ENCODE results near the gene TSPAN18. TPM values are rescaled to one million over a fixed set of nuclear protein-coding genes. Genes with fewer than 3 reads are reported as not detected.
A peak's percentile ranks its signal among the peaks of the same experiment; 100 is the strongest.

Gene TSPAN18
- total and polyA plus RNA-seq, 2 experiments from 2014 or later: 0.20 to 0.54 TPM

DNA sequence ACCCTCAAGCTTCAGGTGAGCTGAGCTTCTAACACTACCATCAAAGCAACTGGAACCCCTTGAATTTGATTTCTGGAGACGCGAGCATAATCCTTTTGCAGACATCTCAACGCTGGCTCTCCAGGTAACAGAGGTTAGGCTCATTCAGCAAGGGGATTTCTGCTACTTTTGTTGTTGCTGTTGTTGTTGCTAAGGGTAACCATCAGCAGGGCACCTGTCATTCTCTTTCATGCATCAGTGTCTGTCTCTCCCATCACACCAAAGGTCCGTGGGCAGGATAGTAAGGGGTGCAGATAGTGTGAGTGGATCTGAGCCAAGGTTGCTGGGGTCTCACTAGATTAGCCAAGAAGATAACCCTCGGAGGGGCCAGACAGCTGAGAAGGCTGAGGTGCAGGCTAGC, 133.6 kb downstream of the TSPAN18 start:
- Histone ChIP-seq H3K9me2 (ENCODE audit: insufficient read depth) (no peaks in the 10 kb centered on the region), H3K9me3 (ENCODE audit: low read depth) (no peaks in the 10 kb centered on the region), H3K79me2 (ENCODE audit: insufficient read depth) (no peaks in the 10 kb centered on the region), H3K36me3 (ENCODE audit: low read depth) (no peaks in the 10 kb centered on the region), H4K20me1 (ENCODE audit: insufficient read depth) (no peaks in the 10 kb centered on the region), H3K4me1 (ENCODE audit: insufficient read depth) (peaks cover 15% of the 10 kb centered on the region), H3K9ac (no peak overlapping the region), H2AFZ (no peak overlapping the region), H3K4me3 (no peak overlapping the region), H3K4me2 (ENCODE audit: unreplicated experiment) (no peak overlapping the region), H3K27me3 (replicated peaks; ENCODE audit: insufficient read depth) (no peaks in the 10 kb centered on the region; the same call in 1 of the 2 replicates), H3F3A (ENCODE audit: insufficient read depth) (peaks cover 1% of the 10 kb centered on the region), H3K27ac (no peak overlapping the region)
- WGBS, 2 experiments (ENCODE audit: low coverage in 1 of 2, low lambda C conversion rate in 2 of 2, missing lambda C conversion rate in 2 of 2): 95 to 97% methylated on average over 5 of the region's 5 CpGs
- DNase-seq: no peak
- TF ChIP-seq EZH2phosphoT487 (IDR thresholded peaks at IDR 0.05; ENCODE audit: insufficient read depth, low read depth): no peak
- no peak for TF ChIP-seq EZH2 (IDR thresholded peaks at IDR 0.05; ENCODE audit: insufficient read depth, poor library complexity, severe bottlenecking)
- in situ Hi-C loops (cut with MboI): no loop called here

DNA sequence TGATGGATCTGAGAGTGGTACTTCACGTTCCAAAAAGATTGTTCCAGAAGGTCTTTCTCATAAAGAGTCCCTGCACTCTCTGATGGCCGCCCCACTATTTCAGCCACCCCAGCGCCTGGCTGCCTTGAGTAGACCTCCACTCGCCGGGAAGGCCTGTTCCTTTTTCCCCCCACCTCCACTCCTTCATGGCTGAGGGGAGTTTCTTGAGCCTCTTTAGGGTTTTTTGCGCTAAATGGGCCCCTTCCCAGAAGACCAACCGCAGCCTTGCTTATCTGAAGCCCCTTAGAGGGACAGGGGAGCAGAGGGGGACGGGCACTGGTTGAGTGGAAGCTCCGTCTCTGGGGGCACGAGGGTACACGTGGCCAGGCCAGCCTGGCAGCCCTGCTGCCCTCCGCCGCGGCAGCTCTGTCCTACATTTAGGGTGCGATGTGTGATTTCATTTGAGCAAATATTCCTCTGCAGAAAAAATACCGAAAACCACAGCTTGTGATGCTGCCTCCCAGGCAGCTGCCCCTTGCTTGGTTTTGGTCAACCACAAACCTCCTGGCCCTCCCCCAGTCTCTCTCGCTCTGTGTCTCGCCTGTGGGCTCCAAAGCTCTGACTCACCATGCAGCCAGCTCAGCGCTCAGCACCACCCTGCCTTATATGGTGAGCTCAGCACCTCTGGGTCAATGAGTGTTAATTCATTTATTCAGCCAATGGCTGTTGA, 135.2 kb downstream of the TSPAN18 start:
- in situ Hi-C loops (cut with MboI): no loop called here

DNA sequence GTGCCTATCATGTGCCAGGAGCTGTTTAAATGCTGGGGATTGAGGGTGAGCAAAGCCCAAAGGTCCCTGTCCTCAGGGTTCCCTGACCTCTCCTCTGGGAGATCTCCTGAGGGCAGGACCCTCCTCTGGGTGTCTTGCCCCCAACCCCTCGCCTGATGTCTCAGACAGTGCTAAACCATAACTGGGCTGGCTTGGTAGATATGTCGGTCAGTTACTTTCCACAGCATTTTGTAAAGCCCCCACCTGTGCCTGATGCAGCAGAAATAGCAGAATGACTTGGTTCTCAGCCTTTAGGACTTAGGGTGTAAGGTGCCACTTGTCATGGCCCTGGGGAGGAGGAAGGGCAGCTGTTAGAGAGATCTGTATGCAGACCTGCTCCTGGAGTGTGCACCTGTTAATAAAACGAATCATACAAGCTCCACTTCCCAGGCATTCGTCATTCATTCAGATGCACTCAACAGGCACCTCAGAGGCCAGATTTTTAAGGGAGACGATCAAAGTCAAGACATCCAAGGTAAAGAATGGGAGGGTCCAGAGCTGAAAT, 135.9 kb downstream of the TSPAN18 start:
- no peak overlapping the region for H3K4me2 ChIP-seq (ENCODE audit: unreplicated experiment)

More for the DNA sequence above, 135.2 kb downstream of the TSPAN18 start:
- Histone ChIP-seq H3K4me1 (ENCODE audit: insufficient read depth) (peaks cover 14% of the 10 kb centered on the region), H3K9me2 (ENCODE audit: insufficient read depth) (no peaks in the 10 kb centered on the region), H3K27me3 (replicated peaks; ENCODE audit: insufficient read depth) (no peaks in the 10 kb centered on the region; the same call in 1 of the 2 replicates), H3K79me2 (ENCODE audit: insufficient read depth) (no peaks in the 10 kb centered on the region), H3K27ac (peak overlapping the region; percentile 82), H3K9ac (peak overlapping the region; percentile 64), H3F3A (ENCODE audit: insufficient read depth) (no peaks in the 10 kb centered on the region), H3K9me3 (ENCODE audit: low read depth) (no peaks in the 10 kb centered on the region), H3K36me3 (ENCODE audit: low read depth) (no peaks in the 10 kb centered on the region), H2AFZ (peak overlapping the region; percentile 51; the same call in 1 of the 2 replicates), H3K4me2 (ENCODE audit: unreplicated experiment) (peak overlapping the region; percentile 81), H4K20me1 (ENCODE audit: insufficient read depth) (no peaks in the 10 kb centered on the region), H3K4me3 (peak overlapping the region; percentile 50)
- WGBS, 2 experiments (ENCODE audit: low coverage in 1 of 2, low lambda C conversion rate in 2 of 2, missing lambda C conversion rate in 2 of 2): 15 to 19% methylated on average over 19 of the region's 19 CpGs
- TF ChIP-seq EZH2 (IDR thresholded peaks at IDR 0.05; ENCODE audit: insufficient read depth, poor library complexity, severe bottlenecking): no peak
- 0 out of 2 replicates have a peak, but pooled peaks have one; percentile 30 for TF ChIP-seq EZH2phosphoT487 (IDR thresholded peaks at IDR 0.05; ENCODE audit: insufficient read depth, low read depth)
- DNase-seq: peak; percentile 99

DNA sequence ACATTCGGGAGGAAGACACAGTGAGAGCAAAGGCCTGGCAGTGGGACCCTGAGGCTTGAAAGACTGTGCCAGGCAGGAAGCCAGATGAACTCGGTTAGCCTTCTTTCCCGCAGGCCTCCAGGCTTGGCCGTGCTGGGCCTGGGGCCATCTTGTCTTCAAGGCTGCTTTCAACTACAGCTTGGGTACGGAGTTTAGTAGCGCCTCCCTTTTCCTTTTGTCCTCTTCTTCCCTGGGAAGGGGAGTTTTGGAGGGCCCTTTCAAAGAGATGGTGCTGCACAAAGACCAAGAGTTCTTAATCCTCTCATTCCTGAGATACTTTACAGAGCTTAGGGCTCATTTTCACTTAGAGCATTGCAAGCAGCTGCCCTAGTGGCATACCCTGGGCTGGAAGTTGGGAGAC, 136.5 kb downstream of the TSPAN18 start:
- no peak overlapping the region for H3K4me2 ChIP-seq (ENCODE audit: unreplicated experiment)
- no peak overlapping the region for H2AFZ ChIP-seq
- H3K4me1 ChIP-seq (ENCODE audit: insufficient read depth): peaks cover 14% of the 10 kb centered on the region
- no peak for DNase-seq
- no peak overlapping the region for H3K9ac ChIP-seq
- 97 to 98% methylated on average over 6 of the region's 6 CpGs for WGBS, 2 experiments (ENCODE audit: low coverage in 1 of 2, low lambda C conversion rate in 2 of 2, missing lambda C conversion rate in 2 of 2)
- no peaks in the 10 kb centered on the region for H3K9me3 ChIP-seq (ENCODE audit: low read depth)
- in situ Hi-C loops (cut with MboI): no loop called here
- no peaks in the 10 kb centered on the region; the same call in 1 of the 2 replicates for H3K27me3 ChIP-seq (replicated peaks; ENCODE audit: insufficient read depth)
- H3K4me3 ChIP-seq: no peak overlapping the region
- no peak for TF ChIP-seq EZH2 (IDR thresholded peaks at IDR 0.05; ENCODE audit: insufficient read depth, poor library complexity, severe bottlenecking)
- TF ChIP-seq EZH2phosphoT487 (IDR thresholded peaks at IDR 0.05; ENCODE audit: insufficient read depth, low read depth): no peak
- H4K20me1 ChIP-seq (ENCODE audit: insufficient read depth): no peaks in the 10 kb centered on the region
- H3K27ac ChIP-seq: no peak overlapping the region
- no peaks in the 10 kb centered on the region for H3K79me2 ChIP-seq (ENCODE audit: insufficient read depth)
- H3K9me2 ChIP-seq (ENCODE audit: insufficient read depth): no peaks in the 10 kb centered on the region
- no peaks in the 10 kb centered on the region for H3F3A ChIP-seq (ENCODE audit: insufficient read depth)
- H3K36me3 ChIP-seq (ENCODE audit: low read depth): no peaks in the 10 kb centered on the region

More for the DNA sequence above, 135.9 kb downstream of the TSPAN18 start:
- WGBS, 2 experiments (ENCODE audit: low coverage in 1 of 2, low lambda C conversion rate in 2 of 2, missing lambda C conversion rate in 2 of 2): 90 to 93% methylated on average over 5 of the region's 5 CpGs
- Histone ChIP-seq H3K79me2 (ENCODE audit: insufficient read depth) (no peaks in the 10 kb centered on the region), H3K9me3 (ENCODE audit: low read depth) (no peaks in the 10 kb centered on the region), H2AFZ (no peak overlapping the region), H3F3A (ENCODE audit: insufficient read depth) (no peaks in the 10 kb centered on the region), H3K4me1 (ENCODE audit: insufficient read depth) (peaks cover 14% of the 10 kb centered on the region), H3K27me3 (replicated peaks; ENCODE audit: insufficient read depth) (no peaks in the 10 kb centered on the region; the same call in 1 of the 2 replicates), H4K20me1 (ENCODE audit: insufficient read depth) (no peaks in the 10 kb centered on the region), H3K9me2 (ENCODE audit: insufficient read depth) (no peaks in the 10 kb centered on the region), H3K4me3 (no peak overlapping the region), H3K27ac (no peak overlapping the region), H3K36me3 (ENCODE audit: low read depth) (no peaks in the 10 kb centered on the region), H3K9ac (no peak overlapping the region)
- TF ChIP-seq EZH2phosphoT487 (IDR thresholded peaks at IDR 0.05; ENCODE audit: insufficient read depth, low read depth) (no peak), EZH2 (IDR thresholded peaks at IDR 0.05; ENCODE audit: insufficient read depth, poor library complexity, severe bottlenecking) (no peak)
- in situ Hi-C loops (cut with MboI): no loop called here
- no peak for DNase-seq

Data from GM23248 (cell line).